Astrocyte (in vitro differentiated cells and primary cell): ENCODE data around the gene GLP2R. TPM values are rescaled to one million over a fixed set of nuclear protein-coding genes. Genes with fewer than 3 reads are reported as not detected.

Experiments used
- DNase-seq: peaks from one replicate; pipeline ENCODE4 v3.0.0-alpha.2; 2010; ENCODE audit warnings: low read depth
- FAIRE-seq: peaks from 2 replicates; lab custom pipeline; 2011; peaks lifted over from hg19 to GRCh38; lab: Jason Lieb, UNC
- H2AFZ ChIP-seq: 2 replicates; pipeline ENCODE4 v1.6.0; 2012; ENCODE audit warnings: low read depth, low read length, inconsistent platforms
- H3K27ac ChIP-seq: 2 replicates; pipeline ENCODE4 v1.5.1; 2011; ENCODE audit warnings: low read depth, low read length, inconsistent platforms
- H3K27me3 ChIP-seq: 2 replicates; pipeline ENCODE4 v1.6.0; 2011; ENCODE audit warnings: low read length, inconsistent platforms; ENCODE audit not compliant: insufficient read depth
- H3K36me3 ChIP-seq: 2 replicates; pipeline ENCODE4 v1.5.1; 2011; ENCODE audit warnings: low read length, inconsistent platforms; ENCODE audit not compliant: insufficient read depth
- H3K4me1 ChIP-seq: 2 replicates; pipeline ENCODE4 v1.5.1; 2011; ENCODE audit warnings: low read length, inconsistent platforms; ENCODE audit not compliant: insufficient read depth
- H3K4me2 ChIP-seq: 2 replicates; pipeline ENCODE4 v1.6.0; 2012; ENCODE audit warnings: low read length, inconsistent platforms
- H3K4me3 ChIP-seq: 2 replicates; pipeline ENCODE4 v1.5.1; 2011; ENCODE audit warnings: low read depth, mild to moderate bottlenecking, low read length, inconsistent platforms; ENCODE audit not compliant: insufficient read depth
- H3K79me2 ChIP-seq: 2 replicates; pipeline ENCODE4 v1.6.0; 2012; ENCODE audit warnings: mild to moderate bottlenecking, low read length, inconsistent platforms; ENCODE audit not compliant: insufficient read depth
- H3K9ac ChIP-seq: 2 replicates; pipeline ENCODE4 v1.6.0; 2012; ENCODE audit warnings: mild to moderate bottlenecking, low read length, inconsistent platforms
- H3K9me3 ChIP-seq: 2 replicates; pipeline ENCODE4 v1.5.1; 2012; ENCODE audit warnings: low read depth, mild to moderate bottlenecking, low read length, inconsistent platforms; ENCODE audit not compliant: insufficient read depth
- H4K20me1 ChIP-seq: 2 replicates; pipeline ENCODE4 v1.6.0; 2012; ENCODE audit warnings: low read length, inconsistent platforms; ENCODE audit not compliant: insufficient read depth
- H3K27ac Mint-ChIP-seq: one replicate; pipeline ENCODE4 v1.8.0; 2021; ENCODE audit warnings: mild to moderate bottlenecking, mixed read lengths; ENCODE audit not compliant: unreplicated experiment
- H3K27me3 Mint-ChIP-seq: one replicate; pipeline ENCODE4 v1.8.0; 2021; ENCODE audit warnings: low read depth, mixed read lengths; ENCODE audit not compliant: unreplicated experiment
- H3K36me3 Mint-ChIP-seq: one replicate; pipeline ENCODE4 v1.8.0; 2021; ENCODE audit warnings: low read depth, mixed read lengths; ENCODE audit not compliant: unreplicated experiment
- H3K4me1 Mint-ChIP-seq: one replicate; pipeline ENCODE4 v1.8.0; 2021; ENCODE audit warnings: low read depth, mixed read lengths; ENCODE audit not compliant: unreplicated experiment
- H3K4me3 Mint-ChIP-seq: one replicate; pipeline ENCODE4 v1.8.0; 2021; ENCODE audit warnings: mild to moderate bottlenecking, moderate library complexity, mixed read lengths; ENCODE audit not compliant: unreplicated experiment
- H3K9me3 Mint-ChIP-seq: one replicate; pipeline ENCODE4 v1.8.0; 2021; ENCODE audit warnings: mild to moderate bottlenecking, mixed read lengths; ENCODE audit not compliant: unreplicated experiment
- CTCF ChIP-seq: IDR thresholded peaks from 2 replicates; pipeline ENCODE4 v1.5.1; 2011; ENCODE audit warnings: low read depth, mild to moderate bottlenecking, inconsistent platforms, low read length, moderate library complexity; ENCODE audit not compliant: insufficient read depth
- EZH2 ChIP-seq: IDR thresholded peaks from 2 replicates; pipeline ENCODE4 v1.6.1; 2012; ENCODE audit warnings: mild to moderate bottlenecking, low read length, inconsistent platforms; ENCODE audit not compliant: insufficient read depth
- total RNA-seq: library from RNA; stranded (reverse); gene quantifications from 2 replicates; pipeline ENCODE4 v1.2.1, GENCODE V29; 2021

The GLP2R gene
- total RNA-seq, 1 donor from 2014 or later, result 0.41 TPM

DNA sequence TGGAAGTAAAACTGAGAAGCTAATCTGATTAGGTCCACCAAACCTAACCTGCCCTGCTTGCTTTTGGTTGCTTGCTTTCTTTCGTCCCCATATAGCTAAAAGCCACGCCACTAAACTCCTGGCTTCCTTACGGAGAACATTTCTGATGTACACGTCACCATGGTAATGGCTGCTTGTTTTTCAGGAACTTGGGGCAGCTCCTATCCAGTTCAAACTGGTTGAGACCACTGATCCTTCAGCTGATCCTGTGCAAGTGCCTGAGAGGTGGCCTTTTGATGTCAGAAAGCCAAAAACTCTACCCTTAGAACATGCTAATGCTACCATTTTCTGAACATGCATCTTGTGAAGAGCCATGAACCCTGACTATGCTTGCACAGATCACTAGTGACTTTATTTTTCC, 20.0 kb upstream of the GLP2R start:
- H3K4me1 Mint-ChIP-seq, result no peaks in the 10 kb centered on the region
- H3K36me3 ChIP-seq, result no peaks in the 10 kb centered on the region
- H3K36me3 Mint-ChIP-seq, result no peaks in the 10 kb centered on the region
- no peaks in the 10 kb centered on the region for H3K9me3 ChIP-seq
- no peak overlapping the region for H3K4me2 ChIP-seq
- no peak overlapping the region for H3K4me3 Mint-ChIP-seq
- no peaks in the 10 kb centered on the region for H3K27me3 ChIP-seq
- H3K79me2 ChIP-seq, result no peaks in the 10 kb centered on the region
- DNase-seq (no peak), FAIRE-seq (no peak)
- no peak overlapping the region for H3K9ac ChIP-seq
- no peaks in the 10 kb centered on the region for H3K4me1 ChIP-seq
- H3K27ac ChIP-seq, result no peak overlapping the region
- no peak overlapping the region for H2AFZ ChIP-seq
- TF ChIP-seq EZH2 (no peak), CTCF (no peak)
- H3K9me3 Mint-ChIP-seq, result no peaks in the 10 kb centered on the region
- H3K27ac Mint-ChIP-seq, result no peak overlapping the region
- peaks cover 2% of the 10 kb centered on the region for H3K27me3 Mint-ChIP-seq
- no peak overlapping the region for H3K4me3 ChIP-seq
- no peaks in the 10 kb centered on the region for H4K20me1 ChIP-seq

DNA sequence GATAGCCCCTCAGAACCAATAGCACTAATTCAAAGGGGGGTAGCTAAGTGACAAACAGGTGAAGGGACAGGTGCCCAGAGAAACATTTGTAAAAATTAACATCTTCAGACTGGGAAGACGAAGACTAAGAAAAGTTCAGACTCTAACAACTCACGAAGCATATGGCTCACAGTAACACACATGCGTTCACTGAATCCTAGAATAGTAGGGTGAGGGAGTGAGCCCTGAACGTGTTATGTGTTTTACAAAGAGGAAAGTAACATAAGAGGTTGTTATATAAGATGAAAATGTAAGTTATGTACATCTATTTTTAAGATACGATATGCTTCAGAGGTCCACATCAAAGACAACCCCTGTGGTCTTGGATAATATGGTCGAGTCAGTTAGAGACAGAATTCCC, 19.0 kb upstream of the GLP2R start:
- no peaks in the 10 kb centered on the region for H3K36me3 Mint-ChIP-seq
- no peak for TF ChIP-seq EZH2
- Histone ChIP-seq H3K4me1 (no peaks in the 10 kb centered on the region), H3K4me2 (no peak overlapping the region), H3K4me3 (no peak overlapping the region), H3K36me3 (no peaks in the 10 kb centered on the region), H3K27me3 (no peaks in the 10 kb centered on the region), H4K20me1 (no peaks in the 10 kb centered on the region), H2AFZ (no peak overlapping the region), H3K9me3 (no peaks in the 10 kb centered on the region), H3K27ac (no peak overlapping the region), H3K79me2 (no peaks in the 10 kb centered on the region), H3K9ac (no peak overlapping the region)
- no peaks in the 10 kb centered on the region for H3K9me3 Mint-ChIP-seq
- no peak overlapping the region for H3K4me3 Mint-ChIP-seq
- peaks cover 2% of the 10 kb centered on the region for H3K27me3 Mint-ChIP-seq
- peaks cover 5% of the 10 kb centered on the region for H3K4me1 Mint-ChIP-seq
- DNase-seq (no peak), FAIRE-seq (no peak)
- no peak overlapping the region for H3K27ac Mint-ChIP-seq

- Histone ChIP-seq H3K4me2 (no peak overlapping the region), H3K9ac (no peak overlapping the region), H2AFZ (no peak overlapping the region), H3K9me3 (no peaks in the 10 kb centered on the region), H3K79me2 (no peaks in the 10 kb centered on the region), H3K36me3 (no peaks in the 10 kb centered on the region), H4K20me1 (no peaks in the 10 kb centered on the region), H3K4me1 (no peaks in the 10 kb centered on the region), H3K27ac (no peak overlapping the region), H3K27me3 (no peaks in the 10 kb centered on the region), H3K4me3 (no peak overlapping the region)
- Mint-ChIP-seq H3K36me3 (no peaks in the 10 kb centered on the region), H3K9me3 (no peaks in the 10 kb centered on the region), H3K27ac (no peak overlapping the region), H3K4me3 (no peak overlapping the region), H3K27me3 (peaks cover 2% of the 10 kb centered on the region), H3K4me1 (peaks cover 5% of the 10 kb centered on the region)
- DNase-seq, result no peak
- TF ChIP-seq CTCF (no peak), EZH2 (no peak)
- no peak for FAIRE-seq
Measured at GRCh38 chr17:9809409-9809808, 16.3 kb upstream of the GLP2R start.
